HG02981 (cell line): Measurements from ENCODE around the gene TRAPPC10.

ENCODE experiments used
- ATAC-seq: cut with Tn5 transposase; IDR thresholded peaks from one replicate; pipeline ENCODE4 v1.9.1; 2021; ENCODE audit warnings: mild to moderate bottlenecking, moderate library complexity; ENCODE audit not compliant: unreplicated experiment

The TRAPPC10 gene, protein sequence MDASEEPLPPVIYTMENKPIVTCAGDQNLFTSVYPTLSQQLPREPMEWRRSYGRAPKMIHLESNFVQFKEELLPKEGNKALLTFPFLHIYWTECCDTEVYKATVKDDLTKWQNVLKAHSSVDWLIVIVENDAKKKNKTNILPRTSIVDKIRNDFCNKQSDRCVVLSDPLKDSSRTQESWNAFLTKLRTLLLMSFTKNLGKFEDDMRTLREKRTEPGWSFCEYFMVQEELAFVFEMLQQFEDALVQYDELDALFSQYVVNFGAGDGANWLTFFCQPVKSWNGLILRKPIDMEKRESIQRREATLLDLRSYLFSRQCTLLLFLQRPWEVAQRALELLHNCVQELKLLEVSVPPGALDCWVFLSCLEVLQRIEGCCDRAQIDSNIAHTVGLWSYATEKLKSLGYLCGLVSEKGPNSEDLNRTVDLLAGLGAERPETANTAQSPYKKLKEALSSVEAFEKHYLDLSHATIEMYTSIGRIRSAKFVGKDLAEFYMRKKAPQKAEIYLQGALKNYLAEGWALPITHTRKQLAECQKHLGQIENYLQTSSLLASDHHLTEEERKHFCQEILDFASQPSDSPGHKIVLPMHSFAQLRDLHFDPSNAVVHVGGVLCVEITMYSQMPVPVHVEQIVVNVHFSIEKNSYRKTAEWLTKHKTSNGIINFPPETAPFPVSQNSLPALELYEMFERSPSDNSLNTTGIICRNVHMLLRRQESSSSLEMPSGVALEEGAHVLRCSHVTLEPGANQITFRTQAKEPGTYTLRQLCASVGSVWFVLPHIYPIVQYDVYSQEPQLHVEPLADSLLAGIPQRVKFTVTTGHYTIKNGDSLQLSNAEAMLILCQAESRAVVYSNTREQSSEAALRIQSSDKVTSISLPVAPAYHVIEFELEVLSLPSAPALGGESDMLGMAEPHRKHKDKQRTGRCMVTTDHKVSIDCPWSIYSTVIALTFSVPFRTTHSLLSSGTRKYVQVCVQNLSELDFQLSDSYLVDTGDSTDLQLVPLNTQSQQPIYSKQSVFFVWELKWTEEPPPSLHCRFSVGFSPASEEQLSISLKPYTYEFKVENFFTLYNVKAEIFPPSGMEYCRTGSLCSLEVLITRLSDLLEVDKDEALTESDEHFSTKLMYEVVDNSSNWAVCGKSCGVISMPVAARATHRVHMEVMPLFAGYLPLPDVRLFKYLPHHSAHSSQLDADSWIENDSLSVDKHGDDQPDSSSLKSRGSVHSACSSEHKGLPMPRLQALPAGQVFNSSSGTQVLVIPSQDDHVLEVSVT

DNA sequence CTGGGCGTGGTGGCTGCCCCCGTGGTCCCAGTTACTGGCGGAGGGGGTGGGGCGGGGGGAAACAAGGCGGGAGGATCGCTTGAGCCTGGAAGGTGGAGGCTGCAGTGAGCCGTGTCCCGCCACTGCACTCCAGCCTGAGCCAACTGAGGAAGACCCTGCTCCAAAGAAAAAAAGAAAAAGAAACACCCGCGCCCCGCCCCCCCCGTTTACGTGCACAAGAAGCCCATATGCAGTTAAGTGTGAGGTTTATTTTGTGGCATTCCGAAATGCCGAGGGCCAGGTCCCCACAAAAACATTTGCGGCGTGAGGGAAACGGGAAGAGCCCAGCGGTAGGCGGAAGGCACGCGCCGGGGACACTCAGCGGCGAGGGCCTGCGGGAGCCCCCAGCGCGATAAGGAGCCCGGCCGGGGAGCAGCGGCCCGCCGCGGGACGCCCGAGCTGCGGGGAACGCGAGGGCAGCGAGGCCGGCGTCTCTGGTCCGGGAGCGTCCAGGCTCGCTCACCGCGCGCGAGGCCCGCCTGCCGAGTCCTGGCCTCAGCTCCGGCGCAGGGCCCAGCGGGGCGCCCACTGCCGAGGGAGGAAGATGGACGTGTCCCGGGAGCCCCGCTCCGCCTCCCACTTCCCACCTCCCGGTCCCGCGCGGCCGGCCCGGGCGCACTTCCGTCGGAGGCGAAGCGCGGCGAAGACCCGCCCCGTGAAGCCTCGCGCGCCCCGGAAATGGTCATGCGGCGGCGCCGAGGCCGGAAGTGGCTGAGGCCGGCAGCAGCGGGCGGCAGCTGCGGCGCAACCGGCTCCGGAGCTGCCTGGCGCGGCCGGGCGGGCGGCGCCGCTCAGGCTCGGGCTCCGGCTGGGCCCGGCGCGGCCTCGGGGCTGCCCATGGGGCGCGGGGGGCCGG lies at the start of gene TRAPPC10:
TSS of gene TRAPPC10 (plus strand) at position 731 of the 895 bp plus-strand sequence. CDS start 185 bp downstream, outside the sequence.
- peak; percentile 70 for ATAC-seq

DNA sequence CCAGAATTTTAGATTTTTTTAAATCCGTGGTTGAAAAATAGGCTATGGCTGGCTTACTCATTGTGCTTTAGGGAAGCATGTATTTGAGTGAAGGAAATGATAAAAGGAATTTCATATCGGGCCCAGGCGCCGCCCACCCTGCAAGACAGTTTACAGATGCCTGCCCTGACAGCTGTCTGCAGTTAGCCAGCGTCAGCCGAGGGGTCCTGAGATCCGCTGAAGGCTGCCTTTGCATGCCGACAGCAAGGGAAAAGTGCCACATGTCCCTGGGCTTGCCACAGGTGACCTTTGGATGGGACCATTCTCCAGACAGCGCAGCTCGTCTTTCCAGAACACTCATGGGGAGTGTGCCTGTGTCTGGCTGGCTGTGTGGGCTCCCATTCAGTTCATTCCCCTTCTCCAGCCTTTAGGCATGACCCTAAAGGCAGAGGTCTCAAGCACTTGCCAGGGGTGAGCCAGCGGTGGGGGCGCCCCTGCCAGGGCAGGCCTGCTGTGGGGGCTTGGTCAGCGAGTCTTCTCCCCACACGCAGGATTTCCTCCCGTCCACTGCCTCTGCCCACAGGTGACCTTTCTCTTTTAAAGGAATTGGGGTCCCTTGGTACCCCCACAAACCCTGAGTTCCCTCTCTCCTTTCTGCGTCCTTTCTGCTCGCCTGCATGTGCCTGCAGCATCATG lies 46.1 kb upstream of the TRAPPC10 start:
- ATAC-seq, result no peak

DNA sequence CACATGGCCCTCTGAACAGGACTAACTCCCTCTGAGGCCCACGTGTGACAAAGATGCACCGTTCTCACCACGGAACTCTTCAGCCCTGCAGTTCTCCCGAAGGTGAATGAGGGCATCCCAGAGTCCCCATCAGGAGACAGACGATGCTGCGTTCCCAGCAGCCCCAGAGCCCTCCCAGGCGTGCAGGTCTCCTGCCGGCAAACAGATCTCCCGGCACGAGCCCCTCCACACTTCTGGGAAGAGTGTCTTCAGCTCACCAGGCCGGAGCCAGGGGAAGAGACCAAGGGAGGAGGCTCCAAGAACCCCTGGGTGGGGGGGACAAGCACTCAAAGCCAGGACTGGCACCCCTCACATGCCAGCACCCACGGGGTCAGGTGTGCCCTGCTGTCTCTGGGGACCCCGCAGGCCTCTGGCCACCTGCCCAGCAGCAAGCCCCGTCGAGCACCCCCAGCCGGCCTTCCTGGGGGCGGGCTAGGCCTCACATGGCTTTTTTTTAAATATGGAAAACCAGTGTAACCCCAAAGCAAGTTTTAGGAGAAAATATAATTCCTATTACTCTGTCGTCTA lies 45.1 kb upstream of the TRAPPC10 start:
- no peak for ATAC-seq

DNA sequence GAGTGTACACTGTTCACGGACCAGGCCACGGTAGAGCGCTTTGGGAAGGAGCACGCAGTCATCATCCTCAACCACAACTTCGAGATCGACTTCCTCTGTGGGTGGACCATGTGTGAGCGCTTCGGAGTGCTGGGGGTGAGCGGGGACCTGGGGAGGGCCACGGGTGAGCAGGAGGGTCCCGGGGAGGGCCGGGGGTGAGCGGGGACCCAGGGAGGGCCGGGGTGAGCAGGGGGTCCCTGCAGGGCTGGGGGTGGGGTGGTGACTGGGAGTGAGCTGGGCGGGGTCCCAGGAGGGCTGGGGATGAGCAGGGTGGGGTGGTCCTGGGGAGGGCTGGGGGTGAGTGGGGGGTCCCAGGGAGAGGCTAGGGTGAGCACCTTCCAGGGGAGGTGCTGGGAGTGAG lies 44.1 kb upstream of the TRAPPC10 start:
- no peak for ATAC-seq

DNA sequence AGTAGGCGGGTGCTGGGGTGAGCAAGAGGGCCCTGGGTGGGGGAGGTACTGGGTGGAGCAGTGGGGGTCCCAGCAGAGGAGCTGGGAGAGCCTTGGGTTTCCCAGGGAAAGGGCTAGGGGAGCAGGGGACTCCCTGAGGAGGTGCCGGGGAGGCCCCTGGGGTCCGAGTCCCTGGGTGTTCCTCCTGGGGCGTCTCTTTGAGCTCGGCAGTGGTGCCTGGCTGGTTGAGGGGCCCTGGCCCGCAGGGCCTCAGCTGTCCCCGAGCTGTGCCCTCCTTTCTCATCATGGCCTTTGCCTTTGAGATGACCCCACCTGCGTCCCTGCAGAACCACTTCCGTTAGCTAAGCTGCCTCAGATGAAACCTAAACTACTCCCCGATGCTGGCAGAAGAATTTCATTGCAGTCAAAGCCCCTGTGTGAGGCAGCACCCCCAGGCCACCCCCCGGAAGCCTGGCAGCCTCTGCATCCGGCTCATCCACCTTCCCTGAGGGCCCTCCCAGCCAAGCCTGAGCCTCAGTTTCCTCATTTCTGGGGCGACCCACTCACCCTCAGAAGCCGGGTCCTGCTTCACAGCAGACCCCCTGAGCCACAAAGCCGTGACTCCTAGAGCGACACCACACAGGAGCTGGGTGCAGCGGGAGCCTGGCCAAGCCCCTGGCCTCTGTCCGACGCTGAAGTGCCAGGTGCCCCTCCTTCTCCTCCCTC lies 43.5 kb upstream of the TRAPPC10 start:
- no peak for ATAC-seq

DNA sequence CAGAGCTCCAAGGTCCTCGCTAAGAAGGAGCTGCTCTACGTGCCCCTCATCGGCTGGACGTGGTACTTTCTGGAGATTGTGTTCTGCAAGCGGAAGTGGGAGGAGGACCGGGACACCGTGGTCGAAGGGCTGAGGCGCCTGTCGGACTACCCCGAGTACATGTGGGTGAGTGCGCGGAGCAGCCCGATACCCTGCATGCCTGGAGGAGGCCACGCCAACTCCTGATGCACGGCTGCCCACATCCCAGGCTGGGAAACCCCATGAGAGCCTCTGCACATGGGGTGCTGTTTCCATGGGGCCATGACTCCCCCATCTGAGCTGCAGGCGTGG lies 43.0 kb upstream of the TRAPPC10 start:
- no peak for ATAC-seq

DNA sequence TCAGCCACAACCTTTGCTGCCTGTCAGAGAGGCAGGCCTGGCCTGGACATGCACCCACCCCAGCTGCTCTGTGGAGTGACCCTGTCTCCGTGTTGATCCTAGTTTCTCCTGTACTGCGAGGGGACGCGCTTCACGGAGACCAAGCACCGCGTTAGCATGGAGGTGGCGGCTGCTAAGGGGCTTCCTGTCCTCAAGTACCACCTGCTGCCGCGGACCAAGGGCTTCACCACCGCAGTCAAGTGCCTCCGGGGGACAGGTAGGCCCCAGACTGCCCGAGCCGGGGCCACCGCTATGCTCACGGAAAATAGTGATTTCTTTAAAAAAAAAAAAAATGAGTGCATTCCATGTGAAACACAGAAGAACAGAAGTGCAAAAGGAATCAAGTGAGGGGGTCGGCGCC lies 41.6 kb upstream of the TRAPPC10 start:
- no peak for ATAC-seq

DNA sequence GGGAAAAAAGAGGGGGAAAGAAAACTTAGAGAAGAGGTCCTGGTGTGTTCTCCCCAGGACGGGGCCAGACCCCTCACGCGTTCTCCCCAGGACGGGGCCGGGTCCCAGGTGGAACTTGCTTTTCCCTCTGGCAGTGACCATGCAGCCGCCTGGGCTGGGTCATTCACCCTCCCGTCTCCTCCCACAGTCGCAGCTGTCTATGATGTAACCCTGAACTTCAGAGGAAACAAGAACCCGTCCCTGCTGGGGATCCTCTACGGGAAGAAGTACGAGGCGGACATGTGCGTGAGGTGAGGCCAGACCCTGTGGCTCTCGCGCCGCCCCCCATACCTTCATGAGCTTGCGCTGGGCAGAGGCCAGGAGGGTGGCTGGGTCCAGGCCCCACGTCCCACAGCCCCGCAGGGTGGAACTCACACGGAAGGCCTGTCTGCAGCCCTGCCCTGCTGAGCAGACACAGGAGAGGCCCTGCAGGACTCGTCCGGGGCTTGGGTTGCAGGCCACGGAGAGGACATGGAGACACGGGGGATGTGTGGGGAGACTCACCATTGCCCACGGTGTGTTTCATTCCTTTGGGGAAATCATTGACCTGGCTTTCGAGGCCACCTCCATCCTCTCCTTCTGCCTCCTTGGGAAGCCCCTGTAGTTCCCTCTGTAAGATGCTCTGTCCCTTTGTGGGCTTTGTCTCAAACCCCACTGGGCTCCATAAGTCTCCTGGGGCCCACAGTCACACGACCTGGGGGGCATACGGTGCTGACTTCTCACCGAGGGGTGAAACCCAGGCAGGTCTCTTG lies 40.7 kb upstream of the TRAPPC10 start:
- no peak for ATAC-seq

DNA sequence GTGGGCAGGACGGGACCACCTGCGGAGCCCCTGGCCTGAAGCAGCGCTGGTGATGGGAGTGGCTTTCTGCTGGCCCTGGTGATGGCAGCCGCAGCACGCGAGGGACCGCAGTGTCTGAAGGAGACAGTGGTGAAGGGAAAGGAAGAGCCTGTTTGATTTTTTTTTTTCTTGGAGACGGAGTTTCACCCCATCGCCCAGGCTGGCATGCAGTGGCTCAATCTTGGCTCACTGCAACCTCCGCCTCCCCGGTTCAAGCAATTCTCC lies 40.2 kb upstream of the TRAPPC10 start:
- no peak for ATAC-seq

DNA sequence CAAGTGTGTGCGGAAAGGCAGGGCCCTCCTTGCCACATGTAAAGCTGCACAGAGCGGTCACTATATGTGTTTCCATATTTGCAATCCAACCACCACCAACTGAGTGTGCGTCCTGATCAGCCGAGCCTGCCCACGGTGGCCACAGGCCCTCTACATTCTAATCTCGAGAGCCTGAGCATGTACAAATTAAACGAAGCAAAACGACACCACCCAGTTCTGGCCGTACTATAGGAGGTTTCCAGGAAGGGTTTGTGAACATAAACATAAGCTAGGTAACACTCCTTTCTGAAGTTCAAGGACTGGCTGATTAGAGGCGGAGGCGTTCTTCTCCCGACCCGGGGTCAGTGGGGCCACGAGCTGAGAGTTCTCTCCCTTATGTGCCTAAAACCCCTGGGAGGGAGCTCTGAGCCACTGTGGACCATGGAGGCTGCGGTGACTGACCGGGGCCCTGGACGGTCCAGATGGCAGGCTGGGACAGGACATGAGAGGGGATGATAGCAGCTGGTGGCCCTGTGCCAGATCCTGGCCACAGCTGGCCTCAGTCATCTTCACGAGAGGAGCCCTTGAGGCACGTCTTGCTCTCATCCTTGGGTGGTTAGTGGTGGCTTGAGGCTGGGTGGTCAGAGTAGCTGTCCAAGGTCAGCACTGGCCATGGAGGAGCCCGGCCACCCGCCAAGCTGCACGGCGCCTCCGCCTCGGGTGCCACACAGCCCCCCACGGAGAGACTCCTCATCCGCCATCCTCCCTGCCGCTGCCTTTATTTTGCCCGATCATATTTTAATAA lies 39.1 kb upstream of the TRAPPC10 start:
- ATAC-seq, result no peak

DNA sequence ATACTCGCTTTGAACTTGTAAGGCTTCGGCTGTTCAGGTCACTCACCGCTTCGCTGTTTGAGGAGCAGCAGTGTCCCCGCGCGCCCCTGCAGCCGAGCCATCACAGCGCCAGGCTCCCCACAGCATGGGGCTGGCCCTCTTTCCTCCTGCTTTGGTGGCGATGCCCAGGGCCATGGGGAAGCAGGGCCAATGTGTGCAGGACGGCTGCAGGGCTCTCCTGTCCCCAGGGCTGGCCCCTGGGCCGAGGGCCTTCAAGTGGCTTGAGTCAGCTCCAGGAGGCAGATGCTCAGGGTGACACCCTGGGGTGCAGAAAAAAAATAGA lies 38.5 kb upstream of the TRAPPC10 start:
- no peak for ATAC-seq

DNA sequence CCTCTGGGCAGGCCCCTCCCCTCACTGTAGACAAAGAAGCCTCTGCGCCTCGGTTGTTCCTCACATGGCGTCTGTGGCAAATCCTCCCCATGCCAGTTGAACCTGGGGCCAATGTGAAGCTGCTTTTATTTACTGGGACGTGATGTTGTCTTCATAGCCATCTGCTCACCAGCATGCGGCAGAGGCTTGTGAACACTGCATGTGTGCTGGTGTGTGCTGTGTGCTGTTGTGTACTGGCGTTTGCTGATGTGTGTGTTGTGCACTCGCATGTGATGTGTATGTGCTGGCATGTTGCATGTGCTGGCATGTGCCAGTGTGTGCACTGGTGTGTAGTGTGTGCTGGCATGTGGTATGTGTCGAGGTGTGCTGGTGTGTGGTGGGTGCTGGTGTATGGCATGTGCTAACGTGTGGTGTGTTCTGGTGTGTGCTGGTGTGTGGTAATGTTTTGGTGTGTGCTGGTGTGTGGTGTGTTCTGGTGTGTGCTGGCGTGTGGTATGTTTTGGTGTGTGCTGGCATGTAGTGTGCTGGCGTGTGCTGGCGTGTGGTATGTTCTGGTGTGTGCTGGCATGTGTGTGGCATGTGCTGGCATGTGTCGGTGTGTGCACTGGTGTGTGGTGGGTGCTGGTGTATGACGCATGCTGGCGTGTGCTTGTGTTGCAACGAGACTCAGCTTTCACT lies 37.2 kb upstream of the TRAPPC10 start:
- no peak for ATAC-seq

DNA sequence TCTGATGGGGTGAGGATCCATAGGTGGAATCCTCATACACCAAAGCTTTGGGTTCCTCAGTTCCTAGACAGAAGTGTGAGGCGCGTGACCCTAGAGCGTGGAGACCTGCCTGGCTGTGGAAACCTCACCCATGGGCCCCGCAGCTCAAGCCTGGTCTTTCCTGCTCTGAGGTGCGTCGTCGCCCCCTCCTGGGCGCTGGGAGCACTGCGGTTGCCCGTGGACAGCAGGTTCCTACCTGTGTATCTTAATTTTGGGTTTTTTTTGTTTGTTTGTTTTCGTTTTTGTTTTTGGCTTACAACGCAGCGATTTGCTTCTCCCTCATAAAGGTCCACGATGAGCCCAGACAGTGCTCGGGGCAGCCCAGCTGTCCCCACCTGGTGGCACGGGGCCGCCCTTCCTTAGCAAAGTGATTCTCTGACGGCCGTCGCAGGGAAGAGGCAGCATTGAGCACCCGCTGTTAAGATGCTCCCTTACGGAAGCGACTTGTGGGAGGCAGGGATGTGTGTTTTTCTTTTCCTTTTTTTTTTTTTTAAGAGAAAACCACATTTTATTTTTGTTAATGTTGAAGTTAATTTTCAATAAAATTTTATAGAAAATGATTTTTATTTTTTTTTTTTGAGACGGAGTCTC lies 36.5 kb upstream of the TRAPPC10 start:
- ATAC-seq, result peak; percentile 50

DNA sequence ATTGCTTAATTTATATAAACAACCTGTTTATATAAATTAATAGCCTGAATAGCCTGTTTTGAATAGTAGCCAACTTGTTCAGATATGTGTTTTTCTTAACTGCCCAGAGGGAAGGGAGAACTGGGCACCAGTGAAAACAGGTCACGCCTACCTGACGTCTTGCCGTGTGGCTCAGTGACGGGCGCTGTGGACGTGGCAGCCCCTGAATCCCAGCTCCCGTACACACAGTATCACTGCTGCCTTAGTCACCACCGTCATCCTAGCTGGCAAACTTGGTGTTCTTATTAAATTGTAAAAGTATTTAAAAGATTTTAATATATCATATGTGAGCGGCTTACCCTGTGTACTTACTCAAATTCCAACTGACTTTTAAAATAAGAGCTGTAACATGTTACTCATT lies 35.4 kb upstream of the TRAPPC10 start:
- ATAC-seq, result no peak

DNA sequence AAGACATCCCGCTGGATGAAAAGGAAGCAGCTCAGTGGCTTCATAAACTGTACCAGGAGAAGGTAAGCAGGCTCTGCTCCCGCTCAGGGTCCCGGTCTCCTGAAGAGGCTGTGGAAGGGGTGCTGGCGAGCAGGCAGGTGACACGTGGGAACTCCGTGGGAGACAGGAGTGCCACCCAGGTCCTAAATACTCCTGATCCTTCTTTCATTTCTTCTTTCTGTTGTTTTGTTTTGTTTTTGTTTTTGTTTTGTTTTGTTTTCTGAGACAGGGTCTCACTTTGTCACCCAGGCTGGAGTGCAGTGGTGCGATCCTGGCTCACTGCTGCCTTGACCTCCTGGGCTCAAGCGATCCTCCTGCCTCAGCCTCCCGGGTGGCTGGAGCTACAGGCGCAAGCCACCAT lies 34.0 kb upstream of the TRAPPC10 start:
- ATAC-seq, result no peak

DNA sequence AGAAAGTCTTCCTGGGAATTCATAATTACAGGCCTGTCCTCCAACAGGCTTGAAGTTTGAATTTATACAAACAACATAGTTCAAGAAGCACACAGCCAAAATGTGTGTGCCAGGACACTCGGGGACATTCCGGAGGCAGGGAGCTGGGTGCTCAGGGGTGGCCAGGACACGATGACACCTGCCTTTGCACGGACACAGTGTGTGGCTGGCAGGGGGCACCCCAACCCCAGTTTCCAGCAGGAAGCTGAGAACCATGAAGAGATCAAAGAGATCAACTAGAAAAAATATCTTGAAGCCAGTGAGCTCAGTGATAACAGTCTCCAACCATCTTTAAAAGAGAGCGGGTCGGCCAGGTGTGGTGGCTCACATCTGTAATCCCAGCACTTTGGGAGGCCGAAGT lies 32.5 kb upstream of the TRAPPC10 start:
- no peak for ATAC-seq
